HepG2 (cell line): Measurements from ENCODE around the gene SYT8. TPM values are rescaled to one million over a fixed set of nuclear protein-coding genes. Genes with fewer than 3 reads are reported as not detected.
A peak's percentile ranks its signal among the peaks of the same experiment; 100 is the strongest.

Experiments
- ARNT2 ChIP-seq: sonication (generic); formaldehyde crosslinking; IDR thresholded peaks from 2 replicates; pipeline ENCODE4 v1.8.0; 2022; ENCODE audit warnings: mild to moderate bottlenecking, low read depth, missing genetic modification reagents, moderate library complexity
- DBP ChIP-seq: sonication (generic); formaldehyde crosslinking; IDR thresholded peaks from 2 replicates; pipeline ENCODE4 v1.4.0; 2020; ENCODE audit warnings: missing genetic modification reagents; ENCODE audit errors: not compliant biosample characterization
- KMT2A ChIP-seq: sonication (generic); formaldehyde crosslinking; IDR thresholded peaks from 2 replicates; pipeline ENCODE4 v1.4.0; 2020; ENCODE audit warnings: missing genetic modification reagents
- KMT2B ChIP-seq: IDR thresholded peaks from 2 replicates; pipeline ENCODE4 v1.6.1; 2016; ENCODE audit warnings: missing genetic modification reagents, missing compliant biosample characterization
- MAX ChIP-seq: IDR thresholded peaks from 2 replicates; pipeline ENCODE4 v1.6.1; 2012; ENCODE audit warnings: inconsistent platforms
- NFYC ChIP-seq: IDR thresholded peaks from 2 replicates; pipeline ENCODE4 v1.6.1; 2016; ENCODE audit warnings: missing genetic modification reagents, missing compliant biosample characterization
- ONECUT2 ChIP-seq: sonication (generic); formaldehyde crosslinking; IDR thresholded peaks from 2 replicates; pipeline ENCODE4 v1.4.0; 2020; ENCODE audit warnings: missing genetic modification reagents
- RCOR2 ChIP-seq: IDR thresholded peaks from 2 replicates; pipeline ENCODE4 v1.6.1; 2016; ENCODE audit warnings: missing biosample characterization, missing genetic modification reagents
- SKI ChIP-seq: fragments of 450-650 bp; IDR thresholded peaks from one replicate; pipeline ENCODE4 v1.6.1; 2018; ENCODE audit warnings: mild to moderate bottlenecking; ENCODE audit not compliant: partially characterized antibody
- SRF ChIP-seq: IDR thresholded peaks from 2 replicates; pipeline ENCODE4 v1.6.1; 2011; ENCODE audit warnings: mild to moderate bottlenecking, low read depth, low read length, moderate library complexity
- TAF1 ChIP-seq: sonication (generic); formaldehyde crosslinking; IDR thresholded peaks from 2 replicates; pipeline ENCODE4 v1.4.0; 2020; ENCODE audit warnings: missing genetic modification reagents
- TFDP2 ChIP-seq: sonication (generic); formaldehyde crosslinking; IDR thresholded peaks from 2 replicates; pipeline ENCODE4 v1.4.0; 2020; ENCODE audit warnings: missing genetic modification reagents
- ZBTB42 ChIP-seq: sonication (generic); formaldehyde crosslinking; IDR thresholded peaks from 2 replicates; pipeline ENCODE4 v1.5.0; 2020; ENCODE audit warnings: mild to moderate bottlenecking, missing genetic modification reagents
- ZNF580 ChIP-seq: IDR thresholded peaks from 2 replicates; pipeline ENCODE4 v1.6.1; 2016; ENCODE audit warnings: low read depth, borderline replicate concordance
- ZNF644 ChIP-seq: IDR thresholded peaks from 2 replicates; pipeline ENCODE4 v1.6.1; 2016; ENCODE audit warnings: low read depth
- ZNF772 ChIP-seq: sonication (generic); formaldehyde crosslinking; IDR thresholded peaks from 2 replicates; pipeline ENCODE4 v1.5.0; 2020; ENCODE audit warnings: mild to moderate bottlenecking, missing genetic modification reagents
- ZNF891 ChIP-seq: sonication (generic); formaldehyde crosslinking; IDR thresholded peaks from 2 replicates; pipeline ENCODE4 v1.5.0; 2020; ENCODE audit warnings: mild to moderate bottlenecking, missing genetic modification reagents
- polyA plus RNA-seq, 8 experiments: library from polyadenylated mRNA; depleted of rRNA in 3 of 8; stranded (reverse) in 7 of 8; unstranded in 1 of 8; fragments of >200 nt; fragmentation: Illumina TruSeq in 4 of 8; extraction: Trizol in 4 of 8; gene quantifications; 2 replicates each; pipeline versions ENCODE4 v1.2.1 to v1.2.3, GENCODE V29; 2011 to 2016; ENCODE audit warnings: low read depth in 4 of 8, missing spikeins in 1 of 8, mixed read lengths in 1 of 8; ENCODE audit not compliant: insufficient read depth in 1 of 8
- total RNA-seq, 5 experiments: library from RNA; depleted of rRNA; stranded (reverse); fragments of >200 nt; fragmentation: Illumina TruSeq; extraction: Trizol; gene quantifications; 2 replicates each; pipeline ENCODE4 v1.2.3, GENCODE V29; 2016; ENCODE audit warnings: low read depth in 1 of 5
- TF ChIP-seq, protein P1 (sequence below): sonication (generic); formaldehyde crosslinking; IDR thresholded peaks from 2 replicates; pipeline ENCODE4 v1.9.0; 2022; ENCODE audit warnings: missing genetic modification reagents, mild to moderate bottlenecking, borderline replicate concordance
- TF ChIP-seq, protein P2 (sequence below): IDR thresholded peaks from 2 replicates; pipeline ENCODE4 v1.4.0; 2020; ENCODE audit warnings: mild to moderate bottlenecking, missing genetic modification reagents
- TF ChIP-seq, protein P3 (sequence below): sonication (generic); formaldehyde crosslinking; IDR thresholded peaks from 2 replicates; pipeline ENCODE4 v1.8.0; 2022; ENCODE audit warnings: missing genetic modification reagents, low read depth, mild to moderate bottlenecking, borderline replicate concordance

The SYT8 gene
- total and polyA plus RNA-seq, 2 of the 13 experiments (the other 11 are each of a cell fraction or from before 2014, with no cell fraction given), result 0.60 to 2.3 TPM

DNA sequence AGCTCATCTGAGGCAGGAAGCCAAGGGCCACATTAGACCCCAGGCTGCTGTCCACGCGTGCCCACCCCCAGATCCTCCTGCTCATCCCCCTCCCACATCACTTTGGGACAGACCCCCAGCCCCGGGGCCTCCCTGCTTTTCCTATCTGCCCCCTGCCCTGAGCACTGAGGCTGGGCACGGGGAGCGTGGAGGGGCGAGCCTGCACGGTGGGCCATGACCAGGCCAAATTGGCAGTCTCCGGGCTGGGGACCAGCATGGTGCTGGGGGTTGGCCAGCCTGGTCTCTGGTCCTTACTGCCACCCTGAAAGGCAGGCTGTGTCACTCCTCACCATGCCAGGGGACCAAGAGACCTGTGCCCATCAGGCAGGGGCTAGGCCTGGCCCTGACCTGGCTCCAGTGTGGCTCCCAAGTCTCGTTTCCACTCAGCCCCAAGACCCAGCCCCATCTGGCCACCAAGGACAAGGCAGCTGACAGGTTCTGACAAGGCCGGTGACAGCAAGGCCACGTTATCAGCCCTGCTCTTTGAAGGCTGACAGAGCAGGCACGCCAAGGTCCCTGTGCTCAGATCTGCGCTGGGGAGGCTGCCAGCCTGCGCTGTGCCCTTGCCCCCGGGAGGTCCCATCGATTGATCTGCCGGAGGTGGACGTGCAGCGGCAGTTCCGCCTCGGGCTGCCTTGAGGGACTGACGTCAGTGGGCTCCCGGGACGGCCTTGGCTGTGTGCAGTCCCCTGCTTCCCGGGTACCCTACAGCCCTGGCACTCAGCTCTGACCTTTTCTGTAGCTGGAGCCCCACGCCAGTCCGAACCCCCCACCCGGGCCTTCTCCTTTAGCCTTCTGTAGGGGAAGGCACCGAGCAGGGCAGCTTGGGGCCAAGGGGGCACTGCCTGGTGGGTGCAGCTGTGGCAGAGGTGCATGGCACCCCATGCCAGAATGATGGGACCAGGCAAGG lies 7.6 kb downstream of the SYT8 start (continued):
- TF ChIP-seq TFDP2 (CRISPR knock-in tag) (peak; percentile 72), SRF (no peak), MAX (peak; percentile 96), ARNT2 (0 out of 2 replicates have a peak, but pooled peaks have one; percentile 44), ZBTB42 (CRISPR knock-in tag) (peak; percentile 74; the same call in 1 of the 2 replicates), KMT2A (peak; percentile 64; the same call in 1 of the 2 replicates), RCOR2 (CRISPR knock-in tag) (peak; percentile 87), NFYC (CRISPR knock-in tag) (no peak; the same call in 1 of the 2 replicates), KMT2B (peak; percentile 59; the same call in 1 of the 2 replicates), ZNF644 (peak; percentile 58; the same call in 1 of the 2 replicates), ZNF580 (CRISPR knock-in tag) (peak; percentile 21; the same call in 1 of the 2 replicates), ZNF772 (CRISPR knock-in tag) (peak; percentile 86), TAF1 (CRISPR knock-in tag) (peak; percentile 18; the same call in 1 of the 2 replicates), ZNF891 (CRISPR knock-in tag) (peak; percentile 92), DBP (no peak), SKI (no peak), ONECUT2 (CRISPR knock-in tag) (peak; percentile 97)
- TF ChIP-seq, protein P1, sequence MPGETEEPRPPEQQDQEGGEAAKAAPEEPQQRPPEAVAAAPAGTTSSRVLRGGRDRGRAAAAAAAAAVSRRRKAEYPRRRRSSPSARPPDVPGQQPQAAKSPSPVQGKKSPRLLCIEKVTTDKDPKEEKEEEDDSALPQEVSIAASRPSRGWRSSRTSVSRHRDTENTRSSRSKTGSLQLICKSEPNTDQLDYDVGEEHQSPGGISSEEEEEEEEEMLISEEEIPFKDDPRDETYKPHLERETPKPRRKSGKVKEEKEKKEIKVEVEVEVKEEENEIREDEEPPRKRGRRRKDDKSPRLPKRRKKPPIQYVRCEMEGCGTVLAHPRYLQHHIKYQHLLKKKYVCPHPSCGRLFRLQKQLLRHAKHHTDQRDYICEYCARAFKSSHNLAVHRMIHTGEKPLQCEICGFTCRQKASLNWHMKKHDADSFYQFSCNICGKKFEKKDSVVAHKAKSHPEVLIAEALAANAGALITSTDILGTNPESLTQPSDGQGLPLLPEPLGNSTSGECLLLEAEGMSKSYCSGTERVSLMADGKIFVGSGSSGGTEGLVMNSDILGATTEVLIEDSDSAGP (CRISPR knock-in tag), result peak; percentile 90
- TF ChIP-seq, protein P2, sequence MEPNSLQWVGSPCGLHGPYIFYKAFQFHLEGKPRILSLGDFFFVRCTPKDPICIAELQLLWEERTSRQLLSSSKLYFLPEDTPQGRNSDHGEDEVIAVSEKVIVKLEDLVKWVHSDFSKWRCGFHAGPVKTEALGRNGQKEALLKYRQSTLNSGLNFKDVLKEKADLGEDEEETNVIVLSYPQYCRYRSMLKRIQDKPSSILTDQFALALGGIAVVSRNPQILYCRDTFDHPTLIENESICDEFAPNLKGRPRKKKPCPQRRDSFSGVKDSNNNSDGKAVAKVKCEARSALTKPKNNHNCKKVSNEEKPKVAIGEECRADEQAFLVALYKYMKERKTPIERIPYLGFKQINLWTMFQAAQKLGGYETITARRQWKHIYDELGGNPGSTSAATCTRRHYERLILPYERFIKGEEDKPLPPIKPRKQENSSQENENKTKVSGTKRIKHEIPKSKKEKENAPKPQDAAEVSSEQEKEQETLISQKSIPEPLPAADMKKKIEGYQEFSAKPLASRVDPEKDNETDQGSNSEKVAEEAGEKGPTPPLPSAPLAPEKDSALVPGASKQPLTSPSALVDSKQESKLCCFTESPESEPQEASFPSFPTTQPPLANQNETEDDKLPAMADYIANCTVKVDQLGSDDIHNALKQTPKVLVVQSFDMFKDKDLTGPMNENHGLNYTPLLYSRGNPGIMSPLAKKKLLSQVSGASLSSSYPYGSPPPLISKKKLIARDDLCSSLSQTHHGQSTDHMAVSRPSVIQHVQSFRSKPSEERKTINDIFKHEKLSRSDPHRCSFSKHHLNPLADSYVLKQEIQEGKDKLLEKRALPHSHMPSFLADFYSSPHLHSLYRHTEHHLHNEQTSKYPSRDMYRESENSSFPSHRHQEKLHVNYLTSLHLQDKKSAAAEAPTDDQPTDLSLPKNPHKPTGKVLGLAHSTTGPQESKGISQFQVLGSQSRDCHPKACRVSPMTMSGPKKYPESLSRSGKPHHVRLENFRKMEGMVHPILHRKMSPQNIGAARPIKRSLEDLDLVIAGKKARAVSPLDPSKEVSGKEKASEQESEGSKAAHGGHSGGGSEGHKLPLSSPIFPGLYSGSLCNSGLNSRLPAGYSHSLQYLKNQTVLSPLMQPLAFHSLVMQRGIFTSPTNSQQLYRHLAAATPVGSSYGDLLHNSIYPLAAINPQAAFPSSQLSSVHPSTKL (CRISPR knock-in tag), result peak; percentile 94
- TF ChIP-seq, protein P3, sequence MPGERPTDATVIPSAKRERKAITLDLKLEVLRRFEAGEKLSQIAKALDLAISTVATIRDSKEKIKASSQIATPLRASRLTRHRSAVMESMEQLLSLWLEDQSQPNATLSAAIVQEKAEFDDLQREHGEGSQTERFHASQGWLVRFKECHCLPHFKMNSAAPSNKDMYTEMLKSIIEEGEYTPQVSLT (CRISPR knock-in tag), result peak; percentile 68; the same call in 1 of the 2 replicates
